Prostate gland (tissue), 2 donors: ENCODE results near the gene CLASP1.

Source experiments
- POLR2A ChIP-seq: fragments of 450-650 bp; IDR thresholded peaks from one replicate; pipeline ENCODE4 v1.6.1; 2016; ENCODE audit warnings: antibody characterized with exemption, mild to moderate bottlenecking
- POLR2AphosphoS5 ChIP-seq: sonication (generic); formaldehyde crosslinking; IDR thresholded peaks from one replicate; pipeline ENCODE4 v1.6.1; 2017; ENCODE audit warnings: antibody characterized with exemption
- TF ChIP-seq, protein P1 (sequence below), 4 experiments: fragments of 200-600 bp in 2 of 4; fragments of 450-650 bp in 2 of 4; sonication (generic) in 2 of 4; IDR thresholded peaks; 1 replicate in 3 of 4; 2 replicates in 1 of 4; pipeline ENCODE4 v1.5.1; 2016 to 2019; ENCODE audit warnings: antibody characterized with exemption in 4 of 4, mild to moderate bottlenecking in 2 of 4, moderate library complexity in 2 of 4

DNA sequence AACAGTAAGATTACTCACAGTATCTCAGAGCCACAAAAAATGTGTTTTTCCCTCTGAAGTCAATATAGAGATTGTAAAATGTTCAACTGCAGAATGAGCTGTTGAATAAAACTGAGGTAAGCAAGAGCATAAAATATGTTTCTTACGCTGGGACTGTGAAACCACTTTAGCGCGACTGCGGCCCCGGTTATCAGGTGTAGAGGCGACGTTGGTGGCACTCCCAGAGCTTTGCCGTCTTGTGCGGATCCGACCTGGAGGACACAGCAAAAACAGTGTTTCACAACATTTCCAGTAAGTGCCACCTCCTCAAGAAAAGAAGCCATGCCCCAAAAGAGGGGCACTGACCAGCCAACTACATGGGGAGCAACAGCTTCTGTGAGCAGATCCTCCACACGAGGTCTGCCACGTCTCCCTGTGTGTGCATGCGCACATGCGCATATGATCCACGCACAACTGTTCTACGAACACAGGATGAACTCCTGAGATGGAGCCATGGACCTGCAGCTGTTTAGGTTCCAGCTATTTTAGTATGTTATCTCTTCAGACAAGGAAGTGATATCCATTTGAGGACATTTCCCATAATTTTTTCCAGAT is 219.2 kb downstream of the CLASP1 start:
- TF ChIP-seq, protein P1, sequence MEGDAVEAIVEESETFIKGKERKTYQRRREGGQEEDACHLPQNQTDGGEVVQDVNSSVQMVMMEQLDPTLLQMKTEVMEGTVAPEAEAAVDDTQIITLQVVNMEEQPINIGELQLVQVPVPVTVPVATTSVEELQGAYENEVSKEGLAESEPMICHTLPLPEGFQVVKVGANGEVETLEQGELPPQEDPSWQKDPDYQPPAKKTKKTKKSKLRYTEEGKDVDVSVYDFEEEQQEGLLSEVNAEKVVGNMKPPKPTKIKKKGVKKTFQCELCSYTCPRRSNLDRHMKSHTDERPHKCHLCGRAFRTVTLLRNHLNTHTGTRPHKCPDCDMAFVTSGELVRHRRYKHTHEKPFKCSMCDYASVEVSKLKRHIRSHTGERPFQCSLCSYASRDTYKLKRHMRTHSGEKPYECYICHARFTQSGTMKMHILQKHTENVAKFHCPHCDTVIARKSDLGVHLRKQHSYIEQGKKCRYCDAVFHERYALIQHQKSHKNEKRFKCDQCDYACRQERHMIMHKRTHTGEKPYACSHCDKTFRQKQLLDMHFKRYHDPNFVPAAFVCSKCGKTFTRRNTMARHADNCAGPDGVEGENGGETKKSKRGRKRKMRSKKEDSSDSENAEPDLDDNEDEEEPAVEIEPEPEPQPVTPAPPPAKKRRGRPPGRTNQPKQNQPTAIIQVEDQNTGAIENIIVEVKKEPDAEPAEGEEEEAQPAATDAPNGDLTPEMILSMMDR (IDR thresholded peaks at IDR 0.05): no peak
- TF ChIP-seq POLR2A (no peak), POLR2AphosphoS5 (no peak)
